ENCODE results near the gene WDR46.

WDR46 gene

GRCh38 chr6:33259032-33259431 lies 30.0 kb downstream of the WDR46 start:
- Histone ChIP-seq H3K4me1 (ENCODE audit: control insufficient read depth in 1 of 2, insufficient read depth in 1 of 2, low read depth in 1 of 2, low read length in 1 of 2) (no peaks in the 10 kb centered on the region), H3K9me3 (no peaks in the 10 kb centered on the region), H3K27me3 (no peaks in the 10 kb centered on the region), H3K27ac (no peak overlapping the region), H3K4me3 (ENCODE audit: low read depth in 1 of 2, low read length in 1 of 2) (no peak overlapping the region), H3K36me3 (peaks cover 55% of the 10 kb centered on the region)
- TF ChIP-seq CTCF (IDR thresholded peaks at IDR 0.05), result no peak

DNA sequence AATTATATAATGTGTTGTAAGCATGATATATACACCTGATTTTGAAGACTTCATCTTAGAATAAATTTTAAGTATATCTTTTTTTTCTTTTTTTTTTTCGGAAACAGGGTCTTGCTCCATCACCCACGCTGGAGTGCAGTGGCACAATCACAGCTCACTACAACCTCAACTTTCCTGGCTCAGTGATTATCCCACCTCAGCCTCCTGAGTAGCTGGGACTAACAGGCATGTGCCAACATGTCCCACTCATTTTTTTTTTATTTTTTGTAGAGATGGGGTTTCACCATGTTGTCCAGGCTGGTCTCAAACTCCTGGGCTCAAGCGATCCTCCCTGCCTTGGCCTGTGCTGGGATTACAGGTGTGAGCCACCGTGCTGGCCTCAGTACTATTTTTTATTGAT lies 34.4 kb downstream of the WDR46 start:
- peaks cover 6% of the 10 kb centered on the region in 2 experiments for H3K4me1 ChIP-seq (ENCODE audit: control insufficient read depth in 1 of 2, insufficient read depth in 1 of 2, low read depth in 1 of 2, low read length in 1 of 2)
- TF ChIP-seq CTCF (IDR thresholded peaks at IDR 0.05), result no peak
- H3K9me3 ChIP-seq, result no peaks in the 10 kb centered on the region
- H3K27ac ChIP-seq, result no peak overlapping the region
- H3K4me3 ChIP-seq (ENCODE audit: low read depth in 1 of 2, low read length in 1 of 2), result no peak overlapping the region
- H3K36me3 ChIP-seq, result peaks cover 23% of the 10 kb centered on the region
- no peaks in the 10 kb centered on the region for H3K27me3 ChIP-seq

DNA sequence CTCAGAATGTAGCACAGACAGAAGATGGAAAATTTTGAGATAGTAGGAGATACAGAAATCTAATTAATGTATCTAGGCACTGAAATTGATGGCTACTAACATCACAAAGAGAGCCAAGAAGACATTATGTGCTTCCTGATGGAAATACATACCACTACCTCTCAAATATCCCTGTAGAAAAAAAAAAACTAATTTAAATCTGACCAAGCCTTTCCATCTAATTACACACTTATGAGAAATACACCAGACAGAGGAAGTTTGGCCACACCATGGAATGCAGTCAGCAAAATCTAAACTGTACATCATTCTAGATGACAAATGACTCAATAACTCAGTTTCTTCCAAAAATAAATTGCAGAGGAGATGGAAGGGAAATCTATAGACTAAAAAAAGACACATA lies 36.3 kb downstream of the WDR46 start:
- H3K27ac ChIP-seq, result no peak overlapping the region
- H3K27me3 ChIP-seq, result peaks cover 4% of the 10 kb centered on the region

GRCh38 chr6:33251395-33252012 lies 37.5 kb downstream of the WDR46 start:
- no peak for TF ChIP-seq CTCF (IDR thresholded peaks at IDR 0.05)
- no peaks in the 10 kb centered on the region for H3K9me3 ChIP-seq
- H3K4me3 ChIP-seq (ENCODE audit: low read depth in 1 of 2, low read length in 1 of 2), result no peak overlapping the region
- peaks cover 23 to 24% of the 10 kb centered on the region in 2 experiments for H3K4me1 ChIP-seq (ENCODE audit: control insufficient read depth in 1 of 2, insufficient read depth in 1 of 2, low read depth in 1 of 2, low read length in 1 of 2)
- peaks cover 5% of the 10 kb centered on the region for H3K36me3 ChIP-seq
- no peak overlapping the region for H3K27ac ChIP-seq
- H3K27me3 ChIP-seq, result peaks cover 17% of the 10 kb centered on the region

More for the DNA sequence above, 36.3 kb downstream of the WDR46 start:
- no peak for TF ChIP-seq CTCF (IDR thresholded peaks at IDR 0.05)
- Histone ChIP-seq H3K4me1 (ENCODE audit: control insufficient read depth in 1 of 2, insufficient read depth in 1 of 2, low read depth in 1 of 2, low read length in 1 of 2) (peaks cover 22 to 24% of the 10 kb centered on the region in 2 experiments), H3K9me3 (no peaks in the 10 kb centered on the region), H3K36me3 (peaks cover 12% of the 10 kb centered on the region), H3K4me3 (ENCODE audit: low read depth in 1 of 2, low read length in 1 of 2) (no peak overlapping the region)

- no peak overlapping the region for H3K4me3 ChIP-seq (ENCODE audit: low read depth in 1 of 2, low read length in 1 of 2)
- no peak for TF ChIP-seq CTCF (IDR thresholded peaks at IDR 0.05)
- H3K9me3 ChIP-seq, result no peaks in the 10 kb centered on the region
- H3K4me1 ChIP-seq (ENCODE audit: control insufficient read depth in 1 of 2, insufficient read depth in 1 of 2, low read depth in 1 of 2, low read length in 1 of 2), result peaks cover 23 to 24% of the 10 kb centered on the region in 2 experiments
- H3K36me3 ChIP-seq, result peaks cover 5% of the 10 kb centered on the region
- H3K27ac ChIP-seq, result no peak overlapping the region
- H3K27me3 ChIP-seq, result peaks cover 25% of the 10 kb centered on the region
Observed at GRCh38 chr6:33250731-33251130, 38.3 kb downstream of the WDR46 start.
